Measurements from ENCODE around the gene TNRC6A.
"Not testable (repeated sequence)": the region's sequence is repeated elsewhere in the genome, so short reads cannot be mapped to it uniquely, and the experiment has no call there.

TNRC6A gene

DNA sequence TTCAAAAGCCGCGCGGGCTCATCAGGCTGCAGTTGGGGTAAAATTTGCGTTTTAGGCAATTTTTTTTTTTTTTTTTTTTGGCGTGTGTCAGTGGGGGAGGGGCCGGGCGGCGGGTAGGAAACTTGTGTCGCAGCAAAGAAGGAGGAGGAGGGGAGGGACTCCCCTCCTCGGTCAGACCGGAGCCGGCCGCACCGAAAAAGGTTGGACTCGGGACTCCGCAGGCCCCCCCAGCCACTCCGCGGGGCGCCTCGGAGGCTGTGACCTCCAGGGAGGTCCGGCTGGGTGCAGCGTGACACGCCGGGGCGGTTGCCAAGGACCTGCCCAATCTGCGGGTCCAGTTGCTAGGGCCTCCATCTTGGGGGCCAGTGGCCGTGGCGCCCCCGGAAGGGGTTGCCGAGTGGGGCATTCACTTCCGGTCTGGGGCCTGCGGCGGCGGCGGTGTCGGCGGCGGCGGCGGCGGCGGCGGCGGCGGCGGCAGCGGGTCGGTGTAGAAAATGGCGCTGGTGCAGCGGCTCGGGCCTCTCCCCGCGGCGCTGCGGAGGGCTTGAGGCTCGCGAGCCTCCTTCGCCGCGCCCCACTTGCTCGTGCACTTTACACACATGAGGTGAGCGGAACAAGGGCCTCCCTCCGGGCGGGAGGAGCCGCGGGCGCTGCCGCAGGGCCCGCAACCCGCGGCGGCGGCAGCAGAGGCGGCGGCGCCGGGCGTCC, at the start of gene TNRC6A:
Gene TNRC6A (plus strand): TSS at position 409 of the 708 bp plus-strand sequence. CDS start 191 bp downstream, at position 600.
- peak; percentile 79 for DNase-seq

DNA sequence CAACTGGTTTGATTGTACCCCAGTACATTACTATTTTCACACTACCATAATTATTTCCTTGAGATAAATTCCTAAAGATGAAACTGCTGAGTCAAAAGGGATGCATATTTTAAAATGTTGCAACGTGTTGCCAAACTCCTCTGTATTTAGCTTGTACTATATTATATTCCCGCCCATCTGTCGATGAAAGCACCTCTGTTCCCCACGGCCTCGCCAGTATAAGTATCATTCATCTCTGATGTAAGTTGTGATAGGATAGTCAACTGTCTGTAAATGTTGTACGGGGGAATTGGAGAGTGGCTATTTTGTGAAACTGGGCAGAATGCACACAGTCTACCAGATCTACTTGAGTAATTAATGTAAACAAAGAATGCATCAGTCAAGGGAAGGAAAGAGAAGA, 47.7 kb upstream of the TNRC6A start:
- DNase-seq = no peak

DNA sequence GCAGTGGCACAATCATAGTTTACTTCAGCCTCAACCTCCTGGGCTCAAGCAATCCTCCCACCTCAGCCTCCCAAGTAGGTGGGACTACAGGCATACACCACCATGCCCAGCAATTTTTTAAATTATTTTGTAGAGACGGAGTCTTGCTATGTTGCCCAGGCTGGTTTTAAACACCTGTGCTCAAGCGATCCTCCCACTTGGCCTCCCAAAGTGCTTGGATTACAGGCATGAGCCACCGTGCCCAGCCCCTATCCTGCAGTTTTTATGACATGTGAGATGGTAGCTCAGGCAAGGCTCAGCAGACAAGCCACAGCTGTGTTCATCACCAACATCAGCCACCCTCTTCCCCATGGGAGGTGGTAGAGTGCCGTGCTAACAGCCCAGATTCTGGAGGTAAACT, 46.2 kb upstream of the TNRC6A start:
- DNase-seq = no peak

DNA sequence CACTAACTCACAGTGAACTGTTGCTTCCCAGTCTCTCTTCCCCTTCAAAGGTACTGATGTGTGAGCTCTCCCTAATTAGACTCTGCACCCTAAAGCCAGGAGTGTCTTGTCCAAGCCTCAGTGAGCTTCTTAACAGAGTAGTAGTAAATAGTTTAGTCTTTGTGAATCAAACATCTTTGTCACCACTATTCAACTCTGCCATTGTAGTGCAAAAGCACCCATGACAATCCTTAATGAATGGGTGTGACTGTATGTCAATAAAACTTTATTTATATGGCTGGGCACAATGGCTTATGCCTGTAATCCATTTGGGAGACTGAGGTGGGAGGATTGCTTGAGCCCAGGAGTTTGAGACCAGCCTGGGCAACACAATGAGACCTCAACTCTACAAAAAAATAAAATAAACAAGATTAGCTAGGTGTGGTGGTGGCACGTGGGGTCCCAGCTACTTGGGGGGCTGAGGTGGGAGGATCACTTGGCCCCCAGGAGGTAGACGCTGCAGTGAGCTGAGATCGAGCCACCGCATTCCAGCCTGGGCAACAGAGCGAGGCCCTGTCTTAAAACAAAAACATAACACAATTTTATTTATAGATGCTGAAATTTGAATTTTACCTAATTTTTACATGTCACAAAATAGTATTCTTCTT, 45.5 kb upstream of the TNRC6A start:
- DNase-seq = no peak

DNA sequence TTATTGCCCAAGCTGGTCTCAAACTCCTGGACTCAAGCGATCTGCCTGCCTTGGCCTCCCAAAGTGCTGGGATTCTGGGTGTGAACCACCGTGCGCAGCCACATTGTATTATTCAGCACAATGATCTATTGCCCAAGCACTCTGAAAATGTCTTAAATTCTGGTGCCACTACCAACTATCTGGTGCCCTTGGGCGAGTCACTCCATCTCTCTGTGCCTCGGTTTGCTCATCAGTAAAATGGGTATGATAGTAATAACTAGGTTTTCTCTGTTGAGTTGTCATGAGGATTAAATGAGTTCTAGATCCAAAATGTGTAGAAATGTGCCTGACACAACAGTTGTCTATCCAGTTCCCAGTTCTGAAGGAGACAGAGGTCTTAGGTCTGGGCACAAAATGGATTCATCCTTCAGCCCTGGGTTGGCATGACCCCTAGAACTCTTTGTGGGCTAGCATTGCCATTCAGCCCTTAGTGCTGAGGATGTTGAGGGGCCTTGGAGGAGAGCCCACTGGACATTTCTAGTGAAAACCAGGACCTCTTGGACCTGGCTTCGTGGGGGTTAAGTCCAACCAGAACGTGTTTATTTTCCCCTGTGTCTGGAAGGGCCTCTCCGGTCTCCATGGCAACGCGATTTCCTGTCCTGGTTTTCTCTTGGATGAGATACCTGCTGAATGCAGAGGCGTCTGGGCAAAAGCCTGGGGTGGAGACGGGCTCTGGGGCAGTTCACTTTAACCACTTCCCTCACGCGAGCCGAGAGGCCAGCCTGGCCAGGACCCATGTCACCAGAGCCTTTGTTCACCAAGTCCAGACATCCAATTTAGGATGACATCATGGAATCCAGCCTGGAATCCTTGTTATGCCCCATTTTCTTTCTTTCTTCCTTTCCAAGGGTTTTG, 43.7 kb upstream of the TNRC6A start:
- DNase-seq = no peak

DNA sequence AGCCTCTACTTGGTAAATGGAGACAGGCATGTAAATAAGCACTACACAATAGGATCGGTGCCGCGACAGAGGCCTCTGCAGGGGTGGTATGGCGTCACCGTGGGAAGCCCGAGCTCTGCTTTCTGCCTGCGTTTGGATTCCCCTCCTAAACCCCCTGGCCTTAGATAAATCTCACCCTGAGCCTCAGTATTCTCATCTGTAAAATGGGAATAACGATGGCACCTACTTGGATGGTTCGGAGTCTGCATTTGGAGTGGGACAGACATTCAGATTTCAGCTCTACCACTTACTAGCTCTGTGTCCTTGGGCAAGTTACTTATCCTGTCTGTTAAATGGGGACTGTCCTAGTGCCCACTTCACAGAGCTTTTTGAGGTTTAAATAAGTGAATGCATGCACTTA, 42.8 kb upstream of the TNRC6A start:
- DNase-seq = no peak

DNA sequence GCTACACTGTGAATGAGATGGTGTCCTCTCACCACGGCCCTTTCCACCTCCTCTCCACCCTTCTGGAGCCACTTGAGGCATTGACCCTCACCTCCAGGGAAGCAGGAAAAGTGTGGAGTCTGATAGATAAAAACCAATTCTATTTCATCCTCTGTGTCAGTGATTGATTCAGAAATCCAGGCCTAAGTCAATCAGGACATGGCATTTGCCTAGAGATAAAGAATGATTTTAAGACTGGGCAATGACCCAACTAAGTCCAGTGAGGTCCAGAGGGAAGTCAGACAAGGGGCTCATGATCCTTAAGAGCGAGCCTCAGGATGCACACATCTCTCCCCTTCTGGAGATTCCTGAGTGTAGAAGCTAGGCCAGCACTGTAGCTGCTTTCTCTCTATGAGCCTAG, 41.1 kb upstream of the TNRC6A start:
- no peak for DNase-seq

DNA sequence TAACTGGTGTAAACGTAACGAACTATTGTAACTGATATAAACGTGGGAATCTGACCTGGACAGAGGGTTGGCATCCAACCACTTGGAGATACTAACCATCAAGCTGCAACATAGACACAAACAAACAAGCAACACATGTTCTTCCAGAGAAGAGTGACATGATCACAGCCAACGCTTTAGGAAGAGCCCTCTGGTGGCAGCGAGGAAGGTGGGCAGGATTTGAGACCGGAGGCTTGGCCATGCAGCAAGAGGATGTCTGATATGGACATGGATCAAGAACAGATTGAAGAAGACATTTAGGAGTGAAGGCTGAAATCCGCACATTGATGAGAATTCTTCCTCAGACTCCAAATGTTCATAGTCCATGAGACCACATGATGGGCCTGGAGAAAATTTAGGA, 40.3 kb upstream of the TNRC6A start:
- DNase-seq = no peak

DNA sequence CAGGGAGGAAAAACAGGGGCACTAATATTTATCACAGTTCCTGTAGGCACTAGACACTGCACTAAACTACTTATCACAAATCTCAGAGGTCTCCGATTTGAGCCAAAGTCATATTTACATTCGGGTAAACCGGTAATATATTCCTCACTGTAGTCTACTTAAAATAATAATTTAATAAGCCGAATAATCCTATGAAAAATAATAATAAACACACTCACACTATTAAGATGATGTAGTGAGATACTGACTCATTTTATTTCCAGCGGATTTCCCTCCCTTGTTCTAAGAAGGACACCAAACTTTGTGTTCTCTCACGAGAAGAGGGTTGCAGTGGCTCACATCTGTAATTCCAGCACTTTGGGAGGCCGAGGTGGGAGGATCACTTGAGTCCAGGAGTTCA, 36.6 kb upstream of the TNRC6A start:
- no peak for DNase-seq

DNA sequence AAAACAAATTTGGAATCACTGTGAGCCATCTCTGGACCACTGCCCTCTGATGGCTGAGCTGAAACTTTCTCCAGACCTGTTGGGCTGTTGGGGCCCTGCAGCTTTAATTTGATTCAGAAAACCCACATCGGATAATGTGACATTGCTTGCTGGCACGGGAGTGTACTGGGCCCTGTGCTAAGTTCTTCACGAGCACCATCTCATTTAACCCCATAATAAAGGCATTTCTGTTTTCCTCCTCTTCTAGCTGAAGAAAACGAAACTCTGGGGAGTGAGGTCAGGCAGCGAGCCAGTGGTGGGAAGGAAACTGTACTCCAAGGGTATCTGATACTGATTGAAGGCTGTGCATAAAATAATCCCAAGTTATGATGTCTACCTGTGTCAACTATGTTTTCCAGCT, 34.5 kb upstream of the TNRC6A start:
- DNase-seq = no peak

DNA sequence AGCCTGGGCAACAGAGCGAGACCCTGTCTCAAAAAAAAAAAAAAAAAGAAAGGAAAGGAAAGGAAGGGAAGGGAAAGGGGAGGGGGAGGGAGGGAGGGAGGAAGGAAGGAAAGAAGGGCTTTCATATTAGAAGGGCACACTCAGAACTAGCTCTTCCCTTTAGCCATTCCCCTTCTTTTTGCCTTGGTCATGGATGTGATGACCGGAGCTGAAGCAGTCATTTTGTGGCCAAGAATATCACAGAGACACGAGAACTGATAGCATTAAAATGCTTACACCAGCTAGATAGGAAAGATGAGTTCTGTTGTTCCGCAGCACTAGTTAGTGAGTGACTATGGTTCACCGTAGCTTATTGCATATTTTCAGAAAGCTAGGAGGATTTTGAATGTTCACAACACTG, 32.8 kb upstream of the TNRC6A start:
- no peak for DNase-seq

DNA sequence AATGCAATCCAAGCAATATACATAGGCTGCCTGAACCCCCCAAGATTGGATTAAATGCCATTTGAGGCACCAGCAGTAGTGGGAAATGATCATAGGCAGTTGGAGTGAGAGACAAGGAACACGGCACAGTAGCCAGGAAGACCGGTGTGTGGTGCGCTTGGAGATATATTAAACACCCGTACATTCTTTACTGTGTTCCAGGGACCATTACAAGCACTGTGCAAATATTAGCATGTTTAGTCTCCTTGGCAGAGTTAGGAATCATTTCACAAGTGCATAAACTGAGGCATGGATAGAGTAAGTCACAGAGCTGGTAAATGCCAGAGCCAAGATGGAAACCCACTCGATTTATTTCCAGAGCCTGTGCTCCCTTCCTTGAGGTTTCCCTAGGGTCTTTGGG, 31.1 kb upstream of the TNRC6A start:
- DNase-seq = no peak

DNA sequence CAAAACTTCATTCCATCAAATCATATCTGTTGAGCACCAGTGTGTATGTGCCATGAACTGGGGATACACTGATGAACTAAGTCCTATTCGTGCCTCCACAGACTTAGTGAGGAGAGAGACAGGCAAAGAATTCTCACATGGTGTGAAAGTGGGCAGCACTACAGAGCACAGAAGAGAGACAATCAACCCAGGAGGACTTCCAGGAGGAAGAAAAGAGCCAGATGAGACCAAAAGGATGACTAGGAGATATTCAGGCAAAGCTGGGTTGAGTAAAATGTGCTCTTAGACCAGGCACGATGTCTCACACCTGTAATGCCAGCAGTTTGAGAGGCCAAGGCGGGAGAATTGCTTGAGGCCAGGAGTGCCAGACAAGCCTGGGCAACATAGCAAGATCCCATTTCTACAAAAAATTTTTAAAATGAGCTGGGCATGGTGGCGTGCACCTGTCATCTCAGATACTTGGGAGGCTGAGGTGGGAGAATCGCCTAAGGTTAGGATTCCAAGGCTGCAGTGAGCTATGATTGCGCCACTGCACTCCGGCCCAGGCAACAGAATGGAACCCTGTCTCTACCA, 30.2 kb upstream of the TNRC6A start:
- no peak for DNase-seq

DNA sequence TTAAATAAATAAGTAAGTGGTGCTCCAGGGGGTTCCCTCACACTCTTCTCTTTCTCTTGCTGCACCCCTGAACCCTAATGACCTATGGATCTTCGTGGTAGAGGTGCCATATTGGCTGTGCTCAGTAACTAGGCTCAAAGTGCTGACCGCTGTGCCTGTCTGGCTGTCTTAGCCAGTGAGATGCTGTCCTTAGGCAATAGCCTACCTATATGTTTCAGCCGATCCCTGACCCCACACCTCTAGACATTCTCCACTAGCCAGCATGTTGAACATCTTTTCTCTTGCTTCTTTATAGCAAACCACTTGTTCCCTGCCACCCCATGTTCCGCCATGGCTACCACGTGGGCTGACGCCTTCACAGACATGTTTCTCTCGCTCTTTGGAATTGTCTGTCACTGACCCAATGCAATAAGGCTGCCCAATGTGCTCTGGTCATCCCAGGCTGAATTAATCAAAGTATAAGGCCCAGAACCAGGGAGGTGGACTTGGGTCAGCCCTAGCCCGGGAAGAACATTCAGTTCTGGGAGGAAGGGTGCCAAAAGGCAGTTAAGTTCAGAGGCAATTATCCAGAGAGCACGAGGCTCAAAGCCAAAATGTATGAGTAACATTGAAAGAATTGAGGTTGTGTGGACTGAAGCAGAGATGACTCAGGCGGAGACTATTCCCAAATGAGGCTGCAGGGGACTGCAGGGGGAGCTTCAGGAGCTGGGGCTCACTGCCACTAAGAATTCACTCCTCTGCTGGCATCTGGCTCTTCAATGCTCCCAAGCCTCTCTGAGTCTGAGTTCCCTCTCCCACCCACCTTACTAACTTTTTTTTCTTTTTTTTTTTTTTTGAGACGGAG, 28.7 kb upstream of the TNRC6A start:
- DNase-seq = no peak

DNA sequence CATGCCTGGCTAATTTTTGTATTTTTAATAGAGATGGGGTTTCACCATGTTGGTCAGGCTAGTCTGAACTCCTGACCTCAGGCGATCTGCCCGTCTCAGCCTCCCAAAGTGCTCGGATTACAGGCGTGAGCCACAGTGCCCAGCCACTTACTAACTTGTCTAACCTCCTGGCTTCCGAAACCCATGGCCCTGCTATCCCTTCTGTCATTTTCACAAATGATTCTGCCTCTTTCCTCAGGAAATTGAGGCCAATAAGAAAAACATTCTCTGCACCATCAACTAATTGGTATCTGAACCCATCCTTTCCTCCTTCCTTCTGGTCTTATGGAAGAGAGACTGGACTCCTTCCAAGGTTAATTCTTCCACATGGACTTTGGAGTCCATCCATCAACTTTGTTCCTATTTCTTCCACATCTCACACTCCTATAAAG, 27.9 kb upstream of the TNRC6A start:
- no peak for DNase-seq

DNA sequence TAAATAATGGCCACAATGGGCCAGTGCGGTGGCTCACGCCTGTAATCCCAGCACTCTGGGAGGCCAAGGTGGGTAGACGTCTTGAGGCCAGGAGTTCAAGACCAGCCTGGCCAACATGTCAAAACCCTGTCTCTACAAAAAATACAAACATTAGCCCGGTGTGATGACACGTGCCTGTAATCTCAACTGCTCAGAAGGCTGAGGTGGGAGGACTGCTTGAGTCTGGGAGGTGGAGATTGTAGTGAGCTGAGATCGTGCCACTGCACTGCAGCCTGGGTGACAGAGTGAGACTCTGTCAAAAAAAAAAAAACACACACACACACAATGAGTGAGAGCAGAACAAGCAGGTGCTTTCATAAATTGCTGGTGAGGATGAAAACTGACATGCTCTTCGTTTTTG, 21.7 kb upstream of the TNRC6A start:
- DNase-seq = not testable (repeated sequence)

DNA sequence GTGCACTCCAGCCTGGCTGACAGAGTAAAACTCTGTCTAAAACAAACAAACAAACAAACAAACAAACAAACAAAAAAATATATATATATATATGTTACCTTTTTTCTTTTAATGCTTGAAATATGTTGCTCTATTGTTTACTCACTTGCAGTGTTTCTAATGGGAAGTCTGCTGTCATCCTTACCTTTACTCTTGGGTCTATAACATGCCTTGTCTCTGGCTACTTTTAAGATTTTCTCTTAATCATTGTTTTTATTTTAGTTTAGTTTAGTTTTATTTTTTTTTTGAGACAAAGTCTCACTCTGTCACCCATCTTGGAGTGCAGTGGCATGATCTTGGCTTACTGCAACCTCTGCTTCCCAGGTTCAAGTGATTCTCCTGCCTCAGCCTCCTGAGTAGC, 16.1 kb upstream of the TNRC6A start:
- no peak for DNase-seq

DNA sequence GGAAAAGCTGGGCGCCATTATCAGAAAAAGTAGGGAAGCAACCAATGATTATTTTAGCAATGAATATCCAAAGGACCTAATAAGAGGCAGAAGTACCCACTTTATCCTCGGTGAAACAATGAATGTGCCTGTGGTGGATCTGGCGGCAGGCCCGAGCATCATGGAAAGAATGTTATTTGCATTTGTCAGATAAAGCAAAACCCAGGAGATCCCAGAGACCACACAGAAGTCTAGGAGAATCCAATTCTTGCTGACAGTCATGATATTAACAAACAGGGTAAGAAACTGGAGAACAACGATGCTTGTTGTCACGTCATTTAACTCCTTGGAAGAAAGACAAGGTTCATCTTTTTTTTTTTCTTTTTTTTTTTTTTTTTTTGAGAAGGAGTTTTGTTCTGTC, 12.0 kb upstream of the TNRC6A start:
- no peak for DNase-seq

DNA sequence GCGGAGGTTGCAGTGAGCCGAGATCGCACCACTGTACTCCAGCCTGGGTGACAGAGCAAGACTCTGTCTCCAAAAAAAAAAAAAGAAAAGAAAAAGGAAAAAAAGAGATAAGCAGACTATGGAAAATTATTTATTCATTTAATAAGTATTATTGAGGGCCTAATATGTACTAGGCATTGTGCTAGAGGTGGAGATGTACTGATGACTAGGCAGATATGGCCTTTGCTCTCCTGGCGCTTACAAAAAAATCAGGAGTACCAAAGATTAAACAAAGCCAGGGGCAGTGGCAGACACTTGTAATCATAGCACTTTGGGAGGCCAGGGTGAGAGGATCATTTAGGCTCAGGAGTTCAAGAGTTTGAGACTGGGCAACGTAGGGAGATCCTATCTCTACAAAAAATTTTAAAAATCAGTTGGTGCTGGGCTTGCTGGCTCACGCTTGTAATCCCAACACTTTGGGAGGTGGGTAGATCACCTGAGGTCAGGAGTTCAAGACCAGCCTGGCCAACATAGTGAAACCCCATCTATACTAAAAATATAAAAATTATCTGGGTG, 10.4 kb upstream of the TNRC6A start:
- no peak for DNase-seq

DNA sequence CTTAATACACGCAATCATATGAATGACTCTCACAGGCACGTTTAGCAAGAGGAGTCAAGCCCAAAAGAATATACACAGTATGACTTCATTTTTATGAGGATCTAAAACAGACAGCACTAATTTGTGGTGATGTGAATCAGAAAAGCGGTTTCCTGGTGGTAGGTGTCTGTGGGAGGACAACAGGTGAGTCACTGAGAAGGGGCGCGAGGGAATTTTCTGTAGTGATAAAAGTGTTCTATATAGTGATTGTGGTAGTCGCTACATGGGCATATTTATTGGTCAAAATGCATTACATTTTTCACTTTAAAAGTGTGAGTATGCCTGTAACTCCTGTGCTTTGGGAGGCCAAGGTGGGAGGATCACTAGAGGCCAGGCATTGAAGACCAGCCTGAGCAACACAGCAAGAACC, 7.6 kb upstream of the TNRC6A start:
- peak; percentile 38 for DNase-seq

DNA sequence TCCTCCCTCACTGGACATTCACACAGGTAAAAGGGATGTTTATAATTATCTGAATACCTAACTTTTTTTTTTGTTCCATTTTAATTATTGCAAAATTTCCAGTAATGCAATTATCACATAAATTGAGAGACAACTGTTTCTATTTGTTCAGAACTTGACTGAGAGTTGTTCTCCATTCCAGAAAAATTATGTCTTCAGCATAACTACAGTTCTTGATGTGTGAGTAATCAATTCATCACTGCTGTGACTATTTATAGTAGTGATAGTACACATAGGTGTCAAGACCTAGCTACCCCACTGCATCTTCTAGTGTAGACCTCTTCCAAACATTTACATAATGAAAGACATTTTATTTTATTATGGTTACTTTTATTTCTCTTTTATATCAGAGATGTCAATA, 5.8 kb upstream of the TNRC6A start:
- DNase-seq = no peak

DNA sequence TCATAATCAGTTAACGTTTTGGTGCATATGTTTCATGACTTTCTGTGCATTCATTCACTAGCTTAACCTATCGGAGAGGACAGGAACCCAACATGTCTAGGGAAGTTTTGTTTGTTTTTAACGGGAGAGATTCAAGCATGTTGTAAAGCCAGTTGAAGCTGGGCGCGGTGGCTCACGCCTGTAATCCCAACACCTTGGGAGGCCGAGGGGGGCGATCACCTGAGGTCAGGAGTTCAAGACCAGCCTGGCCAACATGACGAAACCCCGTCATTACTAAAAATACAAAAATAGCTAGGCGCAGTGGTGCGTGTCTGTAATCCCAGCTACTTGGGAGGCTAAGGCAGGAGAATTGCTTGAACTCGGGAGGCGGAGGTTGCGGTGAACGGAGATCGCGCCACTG, 1.4 kb upstream of the TNRC6A start:
- no peak for DNase-seq
